K562 (cell line): ENCODE measurements around the gene TPCN1. TPM values are rescaled to one million over a fixed set of nuclear protein-coding genes. Genes with fewer than 3 reads are reported as not detected.

Experiments used
- DDX20 ChIP-seq: fragments of 450-650 bp; IDR thresholded peaks from 2 replicates; pipeline ENCODE4 v1.6.1; 2016; ENCODE audit warnings: missing genetic modification characterization, low read depth, mild to moderate bottlenecking, missing compliant biosample characterization, moderate library complexity
- EWSR1 ChIP-seq: fragments of 450-650 bp; IDR thresholded peaks from 2 replicates; pipeline ENCODE4 v1.6.1; 2018; ENCODE audit warnings: borderline replicate concordance, mild to moderate bottlenecking, low read depth, moderate library complexity; ENCODE audit not compliant: partially characterized antibody
- MLX ChIP-seq, 2 experiments: fragments of 450-650 bp in 1 of 2; sonication (generic) in 1 of 2; formaldehyde crosslinking; conservative IDR thresholded peaks; 2 replicates each; pipeline versions ENCODE4 v1.4.0 to v1.8.1; 2020 to 2022; ENCODE audit warnings: mild to moderate bottlenecking in 1 of 2, missing genetic modification reagents in 1 of 2
- MTA1 ChIP-seq: fragments of 450-650 bp; IDR thresholded peaks from 2 replicates; pipeline ENCODE4 v1.6.1; 2017; ENCODE audit warnings: borderline replicate concordance
- POLR2H ChIP-seq: IDR thresholded peaks from 2 replicates; pipeline ENCODE4 v1.6.1; 2016; ENCODE audit warnings: missing genetic modification characterization, low read depth, mild to moderate bottlenecking, control low read depth, missing compliant biosample characterization, moderate library complexity
- SAFB ChIP-seq: fragments of 200-400 bp; formaldehyde crosslinking; IDR thresholded peaks from 2 replicates; pipeline ENCODE4 v1.6.1; 2017; ENCODE audit warnings: low read depth, low read length, borderline replicate concordance
- SAP30 ChIP-seq: fragments of 200-600 bp; sonication (generic); IDR thresholded peaks from 2 replicates; pipeline ENCODE4 v1.6.1; 2012; ENCODE audit warnings: borderline replicate concordance, low read depth, mild to moderate bottlenecking, moderate library complexity, low read length, control low read depth, inconsistent platforms; ENCODE audit not compliant: insufficient read depth, poor library complexity, severe bottlenecking
- SETDB1 ChIP-seq: IDR thresholded peaks from one replicate; pipeline ENCODE4 v1.6.1; 2012; ENCODE audit warnings: low read length, control low read depth, inconsistent platforms
- TAL1 ChIP-seq: fragments of 450-650 bp; IDR thresholded peaks from 2 replicates; pipeline ENCODE4 v1.6.1; 2016; ENCODE audit warnings: mild to moderate bottlenecking
- TOE1 ChIP-seq, 2 experiments: fragments of 450-650 bp in 1 of 2; sonication (generic) in 1 of 2; formaldehyde crosslinking in 1 of 2; IDR thresholded peaks; 2 replicates each; pipeline versions ENCODE4 v1.7.1 to v1.8.0; 2016 to 2022; ENCODE audit warnings: borderline replicate concordance in 2 of 2, mild to moderate bottlenecking in 2 of 2, antibody characterized with exemption in 1 of 2, inconsistent platforms in 1 of 2, low read depth in 1 of 2, missing genetic modification reagents in 1 of 2, moderate library complexity in 1 of 2
- U2AF2 ChIP-seq: fragments of 200-400 bp; formaldehyde crosslinking; optimal IDR thresholded peaks from 2 replicates; pipeline ENCODE3; 2017; ENCODE audit warnings: low read depth, mild to moderate bottlenecking, low read length
- ZNF436 ChIP-seq: fragments of 250-450, 450-650 bp; sonication (Bioruptor Pico); formaldehyde crosslinking; IDR thresholded peaks from 2 replicates; pipeline ENCODE4 v1.7.0; 2020; ENCODE audit warnings: mild to moderate bottlenecking
- ZNF695 ChIP-seq: fragments of 450-650 bp; formaldehyde crosslinking; IDR thresholded peaks from 2 replicates; pipeline ENCODE4 v1.4.0; 2020; ENCODE audit warnings: mild to moderate bottlenecking, moderate library complexity
- ZNF780A ChIP-seq: fragments of 250-450 bp; sonication (Bioruptor Pico); IDR thresholded peaks from 2 replicates; pipeline ENCODE4 v1.5.0; 2021; ENCODE audit warnings: mild to moderate bottlenecking
- polyA plus RNA-seq, 8 experiments: library from polyadenylated mRNA; depleted of rRNA in 4 of 8; stranded (reverse) in 5 of 8; unstranded in 3 of 8; fragments of >200 nt; fragmentation: Nextera tagmentation in 2 of 8; fragmentation: Illumina TruSeq in 1 of 8; extraction: Ambion mirVana in 2 of 8; extraction: Trizol in 1 of 8; gene quantifications; 2 replicates each; pipeline versions ENCODE4 v1.2.1 to v1.2.3, GENCODE V29; 2011 to 2014; ENCODE audit warnings: inconsistent platforms in 1 of 8, missing spikeins in 1 of 8
- total RNA-seq, 7 experiments: library from RNA; depleted of rRNA in 6 of 7; stranded (reverse); fragments of >200 nt in 6 of 7; fragmentation: Illumina TruSeq in 2 of 7; extraction: Trizol in 2 of 7; gene quantifications; 2 replicates each; pipeline versions ENCODE4 v1.2.1 to v1.2.3, GENCODE V29; 2011 to 2021; ENCODE audit warnings: low replicate concordance in 1 of 7
- TF ChIP-seq, protein P1 (sequence below), 2 experiments: fragments of 450-650 bp in 1 of 2; sonication (generic) in 1 of 2; formaldehyde crosslinking in 1 of 2; IDR thresholded peaks in 1 of 2; conservative IDR thresholded peaks in 1 of 2; 2 replicates each; pipeline versions ENCODE4 v1.6.1 to v1.8.1; 2016 to 2023; ENCODE audit warnings: mild to moderate bottlenecking in 2 of 2, moderate library complexity in 2 of 2, inconsistent platforms in 1 of 2, missing genetic modification reagents in 1 of 2
- TF ChIP-seq, protein P2 (sequence below): fragments of 250-450 bp; sonication (Bioruptor Pico); IDR thresholded peaks from 2 replicates; pipeline ENCODE4 v1.4.0; 2020; ENCODE audit warnings: mild to moderate bottlenecking
- TF ChIP-seq, protein P3 (sequence below): fragments of 450-650 bp; formaldehyde crosslinking; IDR thresholded peaks from 2 replicates; pipeline ENCODE4 v1.4.0; 2020; ENCODE audit warnings: mild to moderate bottlenecking, mixed read lengths
- TF ChIP-seq, protein P4 (sequence below): fragments of 450-650 bp; IDR thresholded peaks from 2 replicates; pipeline ENCODE4 v1.7.0; 2016; ENCODE audit warnings: borderline replicate concordance

Gene TPCN1
- total and polyA plus RNA-seq, 9 of the 15 experiments (the other 6 are each of a cell fraction or from before 2014, with no cell fraction given) = 0.80 to 23.8 (median 7.4) TPM

- TF ChIP-seq, protein P1, sequence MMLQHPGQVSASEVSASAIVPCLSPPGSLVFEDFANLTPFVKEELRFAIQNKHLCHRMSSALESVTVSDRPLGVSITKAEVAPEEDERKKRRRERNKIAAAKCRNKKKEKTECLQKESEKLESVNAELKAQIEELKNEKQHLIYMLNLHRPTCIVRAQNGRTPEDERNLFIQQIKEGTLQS (IDR thresholded peaks at IDR 0.05) = peak; percentile 89
- TF ChIP-seq, protein P1 (CRISPR knock-in tag; conservative IDR thresholded peaks at IDR 0.05) = peak; percentile 78; the same call in 1 of the 2 replicates
- TF ChIP-seq ZNF436 (CRISPR knock-in tag) (no peak), TAL1 (peak; percentile 90), DDX20 (tag) (peak; percentile 58; the same call in 1 of the 2 replicates), TOE1 (IDR thresholded peaks at IDR 0.05; ENCODE audit: borderline replicate concordance) (0 out of 2 replicates have a peak, but pooled peaks have one; percentile 15), TOE1 (CRISPR knock-in tag; IDR thresholded peaks at IDR 0.05; ENCODE audit: borderline replicate concordance, low read depth) (no peak), MTA1 (peak; percentile 22; the same call in 1 of the 2 replicates), ZNF695 (CRISPR knock-in tag) (no peak), ZNF780A (CRISPR knock-in tag) (no peak), EWSR1 (no peak), U2AF2 (no peak), SAP30 (no peak), SETDB1 (no peak), MLX (CRISPR knock-in tag; conservative IDR thresholded peaks at IDR 0.05) (no peak), POLR2H (tag) (no peak), SAFB (no peak)
- TF ChIP-seq, protein P2, sequence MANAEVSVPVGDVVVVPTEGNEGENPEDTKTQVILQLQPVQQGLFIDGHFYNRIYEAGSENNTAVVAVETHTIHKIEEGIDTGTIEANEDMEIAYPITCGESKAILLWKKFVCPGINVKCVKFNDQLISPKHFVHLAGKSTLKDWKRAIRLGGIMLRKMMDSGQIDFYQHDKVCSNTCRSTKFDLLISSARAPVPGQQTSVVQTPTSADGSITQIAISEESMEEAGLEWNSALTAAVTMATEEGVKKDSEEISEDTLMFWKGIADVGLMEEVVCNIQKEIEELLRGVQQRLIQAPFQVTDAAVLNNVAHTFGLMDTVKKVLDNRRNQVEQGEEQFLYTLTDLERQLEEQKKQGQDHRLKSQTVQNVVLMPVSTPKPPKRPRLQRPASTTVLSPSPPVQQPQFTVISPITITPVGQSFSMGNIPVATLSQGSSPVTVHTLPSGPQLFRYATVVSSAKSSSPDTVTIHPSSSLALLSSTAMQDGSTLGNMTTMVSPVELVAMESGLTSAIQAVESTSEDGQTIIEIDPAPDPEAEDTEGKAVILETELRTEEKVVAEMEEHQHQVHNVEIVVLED = no peak
- TF ChIP-seq, protein P3, sequence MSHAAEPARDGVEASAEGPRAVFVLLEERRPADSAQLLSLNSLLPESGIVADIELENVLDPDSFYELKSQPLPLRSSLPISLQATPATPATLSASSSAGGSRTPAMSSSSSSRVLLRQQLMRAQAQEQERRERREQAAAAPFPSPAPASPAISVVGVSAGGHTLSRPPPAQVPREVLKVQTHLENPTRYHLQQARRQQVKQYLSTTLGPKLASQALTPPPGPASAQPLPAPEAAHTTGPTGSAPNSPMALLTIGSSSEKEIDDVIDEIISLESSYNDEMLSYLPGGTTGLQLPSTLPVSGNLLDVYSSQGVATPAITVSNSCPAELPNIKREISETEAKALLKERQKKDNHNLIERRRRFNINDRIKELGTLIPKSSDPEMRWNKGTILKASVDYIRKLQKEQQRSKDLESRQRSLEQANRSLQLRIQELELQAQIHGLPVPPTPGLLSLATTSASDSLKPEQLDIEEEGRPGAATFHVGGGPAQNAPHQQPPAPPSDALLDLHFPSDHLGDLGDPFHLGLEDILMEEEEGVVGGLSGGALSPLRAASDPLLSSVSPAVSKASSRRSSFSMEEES (CRISPR knock-in tag) = no peak
- TF ChIP-seq, protein P4, sequence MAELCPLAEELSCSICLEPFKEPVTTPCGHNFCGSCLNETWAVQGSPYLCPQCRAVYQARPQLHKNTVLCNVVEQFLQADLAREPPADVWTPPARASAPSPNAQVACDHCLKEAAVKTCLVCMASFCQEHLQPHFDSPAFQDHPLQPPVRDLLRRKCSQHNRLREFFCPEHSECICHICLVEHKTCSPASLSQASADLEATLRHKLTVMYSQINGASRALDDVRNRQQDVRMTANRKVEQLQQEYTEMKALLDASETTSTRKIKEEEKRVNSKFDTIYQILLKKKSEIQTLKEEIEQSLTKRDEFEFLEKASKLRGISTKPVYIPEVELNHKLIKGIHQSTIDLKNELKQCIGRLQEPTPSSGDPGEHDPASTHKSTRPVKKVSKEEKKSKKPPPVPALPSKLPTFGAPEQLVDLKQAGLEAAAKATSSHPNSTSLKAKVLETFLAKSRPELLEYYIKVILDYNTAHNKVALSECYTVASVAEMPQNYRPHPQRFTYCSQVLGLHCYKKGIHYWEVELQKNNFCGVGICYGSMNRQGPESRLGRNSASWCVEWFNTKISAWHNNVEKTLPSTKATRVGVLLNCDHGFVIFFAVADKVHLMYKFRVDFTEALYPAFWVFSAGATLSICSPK = no peak
Measured at GRCh38 chr12:113231235-113232088, 10.2 kb downstream of the TPCN1 start (continued).
